ENCODE data around the gene ATP10D. TPM values are rescaled to one million over a fixed set of nuclear protein-coding genes. Genes with fewer than 3 reads are reported as not detected.

Gene ATP10D
- total RNA-seq, 3 donors from 2014 or later, result 1.7 to 2.9 (median 1.9) TPM

GRCh38 chr4:47615385-47615784, 130.3 kb downstream of the ATP10D start:
- Mint-ChIP-seq H3K9me3 (no peaks in the 10 kb centered on the region), H3K4me1 (ENCODE audit: low read depth) (no peaks in the 10 kb centered on the region), H3K4me3 (no peak overlapping the region), H3K36me3 (ENCODE audit: insufficient read depth) (peaks cover 2% of the 10 kb centered on the region), H3K27me3 (ENCODE audit: low read depth) (peaks cover 7% of the 10 kb centered on the region)
- DNase-seq (no peak), ATAC-seq (no peak)

GRCh38 chr4:47617607-47618006, 132.5 kb downstream of the ATP10D start:
- DNase-seq (no peak), ATAC-seq (no peak)
- H3K27me3 Mint-ChIP-seq (ENCODE audit: low read depth), result peaks cover 2% of the 10 kb centered on the region
- H3K9me3 Mint-ChIP-seq, result no peaks in the 10 kb centered on the region
- no peak overlapping the region for H3K4me3 Mint-ChIP-seq
- peaks cover 2% of the 10 kb centered on the region for H3K36me3 Mint-ChIP-seq (ENCODE audit: insufficient read depth)
- H3K4me1 Mint-ChIP-seq (ENCODE audit: low read depth), result no peaks in the 10 kb centered on the region

GRCh38 chr4:47619691-47620090, 134.6 kb downstream of the ATP10D start:
- ATAC-seq, result no peak
- H3K27me3 Mint-ChIP-seq (ENCODE audit: low read depth), result no peaks in the 10 kb centered on the region
- no peaks in the 10 kb centered on the region for H3K36me3 Mint-ChIP-seq (ENCODE audit: insufficient read depth)

GRCh38 chr4:47621181-47621580, 136.1 kb downstream of the ATP10D start:
- Mint-ChIP-seq H3K36me3 (ENCODE audit: insufficient read depth) (no peaks in the 10 kb centered on the region), H3K9me3 (no peaks in the 10 kb centered on the region), H3K4me3 (no peak overlapping the region), H3K4me1 (ENCODE audit: low read depth) (no peaks in the 10 kb centered on the region), H3K27me3 (ENCODE audit: low read depth) (no peaks in the 10 kb centered on the region)
- ATAC-seq (no peak), DNase-seq (no peak)

More at GRCh38 chr4:47619691-47620090, 134.6 kb downstream of the ATP10D start:
- DNase-seq, result no peak
- Mint-ChIP-seq H3K4me1 (ENCODE audit: low read depth) (no peaks in the 10 kb centered on the region), H3K4me3 (no peak overlapping the region), H3K9me3 (no peaks in the 10 kb centered on the region)

GRCh38 chr4:47624031-47624441, 139.0 kb downstream of the ATP10D start:
- ATAC-seq, result no peak
- no peak overlapping the region for H3K4me3 Mint-ChIP-seq
- no peaks in the 10 kb centered on the region for H3K9me3 Mint-ChIP-seq
- no peaks in the 10 kb centered on the region for H3K36me3 Mint-ChIP-seq (ENCODE audit: insufficient read depth)
- peaks cover 2% of the 10 kb centered on the region for H3K27me3 Mint-ChIP-seq (ENCODE audit: low read depth)
- H3K4me1 Mint-ChIP-seq (ENCODE audit: low read depth), result no peaks in the 10 kb centered on the region
- no peak for DNase-seq

- DNase-seq, result no peak
- Mint-ChIP-seq H3K36me3 (ENCODE audit: insufficient read depth) (no peaks in the 10 kb centered on the region), H3K4me1 (ENCODE audit: low read depth) (no peaks in the 10 kb centered on the region), H3K9me3 (peaks cover 3% of the 10 kb centered on the region), H3K27me3 (ENCODE audit: low read depth) (peaks cover 8% of the 10 kb centered on the region), H3K4me3 (no peak overlapping the region)
- ATAC-seq, result no peak
Measured at GRCh38 chr4:47631161-47631560, 146.1 kb downstream of the ATP10D start.

GRCh38 chr4:47639531-47639930, 154.5 kb downstream of the ATP10D start:
- H3K27me3 Mint-ChIP-seq (ENCODE audit: low read depth), result peaks cover 21% of the 10 kb centered on the region
- no peak overlapping the region for H3K4me3 Mint-ChIP-seq
- no peak for DNase-seq
- H3K36me3 Mint-ChIP-seq (ENCODE audit: insufficient read depth), result no peaks in the 10 kb centered on the region
- ATAC-seq, result no peak
- H3K9me3 Mint-ChIP-seq, result peaks cover 12% of the 10 kb centered on the region
- no peaks in the 10 kb centered on the region for H3K4me1 Mint-ChIP-seq (ENCODE audit: low read depth)

- Mint-ChIP-seq H3K27me3 (ENCODE audit: low read depth) (peaks cover 21% of the 10 kb centered on the region), H3K36me3 (ENCODE audit: insufficient read depth) (no peaks in the 10 kb centered on the region), H3K4me3 (no peak overlapping the region), H3K9me3 (peaks cover 11% of the 10 kb centered on the region), H3K4me1 (ENCODE audit: low read depth) (no peaks in the 10 kb centered on the region)
- DNase-seq (no peak), ATAC-seq (no peak)
Measured at GRCh38 chr4:47640911-47641310, 155.8 kb downstream of the ATP10D start.

GRCh38 chr4:47641755-47642154, 156.7 kb downstream of the ATP10D start:
- no peaks in the 10 kb centered on the region for H3K4me1 Mint-ChIP-seq (ENCODE audit: low read depth)
- DNase-seq, result no peak
- peaks cover 5% of the 10 kb centered on the region for H3K9me3 Mint-ChIP-seq
- H3K4me3 Mint-ChIP-seq, result no peak overlapping the region
- peaks cover 18% of the 10 kb centered on the region for H3K27me3 Mint-ChIP-seq (ENCODE audit: low read depth)
- no peak for ATAC-seq
- no peaks in the 10 kb centered on the region for H3K36me3 Mint-ChIP-seq (ENCODE audit: insufficient read depth)

- H3K9me3 Mint-ChIP-seq, result no peaks in the 10 kb centered on the region
- H3K4me3 Mint-ChIP-seq, result no peak overlapping the region
- H3K36me3 Mint-ChIP-seq (ENCODE audit: insufficient read depth), result no peaks in the 10 kb centered on the region
- ATAC-seq (no peak), DNase-seq (no peak)
- no peaks in the 10 kb centered on the region for H3K4me1 Mint-ChIP-seq (ENCODE audit: low read depth)
- H3K27me3 Mint-ChIP-seq (ENCODE audit: low read depth), result peaks cover 14% of the 10 kb centered on the region
Measured at GRCh38 chr4:47642191-47642830, 157.2 kb downstream of the ATP10D start.

Other genes starting within 250 kb of the ATP10D start
- gene COMMD8, start 21.6 kb upstream of the ATP10D start, total RNA-seq, result 10 to 100 TPM; 19.2 to 23.5 (median 22.0) TPM